Activated naive CD4-positive, alpha-beta T cell treated with anti-CD3 and anti-CD28 coated beads, Interleukin-2, amount 50 U/mL, for 16 hours (primary cell): ENCODE data around the gene HHIPL1.

Experiments used
- DNase-seq: peaks from one replicate; pipeline ENCODE4 v3.0.0-alpha.2; 2020

HHIPL1 gene

GRCh38 chr14:99662846-99663245, 17.9 kb downstream of the HHIPL1 start:
- no peak for DNase-seq

- DNase-seq, result no peak
Measured at GRCh38 chr14:99663386-99664057, 18.6 kb downstream of the HHIPL1 start.

GRCh38 chr14:99664058-99664936, 19.4 kb downstream of the HHIPL1 start:
- DNase-seq, result no peak

- no peak for DNase-seq
Measured at GRCh38 chr14:99664937-99665273, 20.0 kb downstream of the HHIPL1 start.

GRCh38 chr14:99666533-99666932, 21.6 kb downstream of the HHIPL1 start:
- no peak for DNase-seq

- DNase-seq, result no peak
Measured at GRCh38 chr14:99667045-99667444, 22.1 kb downstream of the HHIPL1 start.

- DNase-seq, result no peak
Measured at GRCh38 chr14:99667821-99668220, 22.9 kb downstream of the HHIPL1 start.

- no peak for DNase-seq
Measured at GRCh38 chr14:99668307-99669295, 23.7 kb downstream of the HHIPL1 start.

GRCh38 chr14:99670361-99671234, 25.7 kb downstream of the HHIPL1 start:
- DNase-seq, result no peak

- no peak for DNase-seq
Measured at GRCh38 chr14:99671235-99672224, 26.6 kb downstream of the HHIPL1 start.

GRCh38 chr14:99672506-99673304, 27.8 kb downstream of the HHIPL1 start:
- DNase-seq, result no peak

- no peak for DNase-seq
Measured at GRCh38 chr14:99673305-99674063, 28.6 kb downstream of the HHIPL1 start.

GRCh38 chr14:99674064-99674650, 29.2 kb downstream of the HHIPL1 start:
- DNase-seq, result no peak

- no peak for DNase-seq
Measured at GRCh38 chr14:99674776-99675381, 29.9 kb downstream of the HHIPL1 start.

GRCh38 chr14:99675382-99675835, 30.5 kb downstream of the HHIPL1 start:
- no peak for DNase-seq

GRCh38 chr14:99675951-99676350, 31.0 kb downstream of the HHIPL1 start:
- DNase-seq, result no peak

GRCh38 chr14:99676657-99677056, 31.7 kb downstream of the HHIPL1 start:
- DNase-seq, result no peak
